ENCODE measurements around the gene GALNT5.
"Not testable (repeated sequence)": the region's sequence is repeated elsewhere in the genome, so short reads cannot be mapped to it uniquely, and the experiment has no call there.

Gene GALNT5

GRCh38 chr2:157257312-157258252 lies at the start of gene GALNT5:
Gene GALNT5, plus strand, starts transcription at chr2:157257705. Its CDS starts 378 bp downstream, at chr2:157258083.
- DNase-seq (ENCODE audit: low spot score): no peak

- no peak for DNase-seq (ENCODE audit: low spot score)
Measured at GRCh38 chr2:157216286-157216965, 41.1 kb upstream of the GALNT5 start.

- DNase-seq (ENCODE audit: low spot score): no peak
Measured at GRCh38 chr2:157217409-157217808, 40.1 kb upstream of the GALNT5 start.

GRCh38 chr2:157218911-157219310 lies 38.6 kb upstream of the GALNT5 start:
- DNase-seq (ENCODE audit: low spot score): no peak

GRCh38 chr2:157220502-157220901 lies 37.0 kb upstream of the GALNT5 start:
- DNase-seq (ENCODE audit: low spot score): no peak

- no peak for DNase-seq (ENCODE audit: low spot score)
Measured at GRCh38 chr2:157221394-157221988, 36.0 kb upstream of the GALNT5 start.

GRCh38 chr2:157223624-157224205 lies 33.8 kb upstream of the GALNT5 start:
- DNase-seq (ENCODE audit: low spot score): no peak

GRCh38 chr2:157224448-157224847 lies 33.1 kb upstream of the GALNT5 start:
- not testable (repeated sequence) for DNase-seq (ENCODE audit: low spot score)

- no peak for DNase-seq (ENCODE audit: low spot score)
Measured at GRCh38 chr2:157227592-157227991, 29.9 kb upstream of the GALNT5 start.

- no peak for DNase-seq (ENCODE audit: low spot score)
Measured at GRCh38 chr2:157228946-157229345, 28.6 kb upstream of the GALNT5 start.

- DNase-seq (ENCODE audit: low spot score): no peak
Measured at GRCh38 chr2:157229572-157229971, 27.9 kb upstream of the GALNT5 start.

- no peak for DNase-seq (ENCODE audit: low spot score)
Measured at GRCh38 chr2:157231476-157231875, 26.0 kb upstream of the GALNT5 start.

- DNase-seq (ENCODE audit: low spot score): no peak
Measured at GRCh38 chr2:157233506-157233905, 24.0 kb upstream of the GALNT5 start.

- DNase-seq (ENCODE audit: low spot score): no peak
Measured at GRCh38 chr2:157236404-157236803, 21.1 kb upstream of the GALNT5 start.

- DNase-seq (ENCODE audit: low spot score): no peak
Measured at GRCh38 chr2:157238296-157238695, 19.2 kb upstream of the GALNT5 start.

GRCh38 chr2:157244691-157245090 lies 12.8 kb upstream of the GALNT5 start:
- no peak for DNase-seq (ENCODE audit: low spot score)

GRCh38 chr2:157245144-157245840 lies 12.2 kb upstream of the GALNT5 start:
- DNase-seq (ENCODE audit: low spot score): no peak

GRCh38 chr2:157245846-157246764 lies 11.4 kb upstream of the GALNT5 start:
- no peak for DNase-seq (ENCODE audit: low spot score)

GRCh38 chr2:157246765-157247407 lies 10.6 kb upstream of the GALNT5 start:
- DNase-seq (ENCODE audit: low spot score): no peak

- no peak for DNase-seq (ENCODE audit: low spot score)
Measured at GRCh38 chr2:157250836-157251235, 6.7 kb upstream of the GALNT5 start.

All from CD4-positive, alpha-beta T cell treated with Interleukin-2 at 100 ng/mL for 4 hours (primary cell).